ENCODE results near the gene MMP24. TPM values are rescaled to one million over a fixed set of nuclear protein-coding genes. Genes with fewer than 3 reads are reported as not detected.
"Not testable (repeated sequence)": the region's sequence is repeated elsewhere in the genome, so short reads cannot be mapped to it uniquely, and the experiment has no call there.

MMP24 gene
- polyA plus RNA-seq, 2 donors = 0.10 to 0.12 TPM

DNA sequence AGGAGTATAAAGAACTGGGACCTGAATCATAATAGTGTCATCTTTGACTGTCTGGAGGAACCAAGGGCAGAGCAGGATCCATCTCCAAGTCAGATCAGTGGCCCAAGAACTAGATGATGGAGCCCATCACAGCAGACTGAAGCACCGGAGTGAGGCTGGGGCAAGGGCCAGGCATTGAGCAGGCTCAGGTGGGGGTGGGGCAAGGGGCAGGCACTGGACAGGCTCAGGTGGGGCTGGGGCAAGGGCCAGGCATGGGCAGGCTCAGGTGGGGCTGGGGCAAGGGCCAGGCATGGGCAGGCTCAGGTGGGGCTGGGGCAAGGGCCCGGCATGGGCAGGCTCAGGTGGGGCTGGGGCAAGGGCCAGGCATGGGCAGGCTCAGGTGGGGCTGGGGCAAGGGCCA is 26.1 kb downstream of the MMP24 start:
- not testable (repeated sequence) for H3K27me3 ChIP-seq (ENCODE audit: control insufficient read depth in 1 of 2, insufficient read depth in 2 of 2, low read length in 2 of 2); H3K27ac ChIP-seq (ENCODE audit: low read depth in 2 of 2, low read length in 1 of 2); H3K9me3 ChIP-seq (ENCODE audit: control insufficient read depth in 2 of 2, insufficient read depth in 1 of 2, low read depth in 1 of 2, low read length in 1 of 2); H3K4me3 ChIP-seq (ENCODE audit: low read depth in 1 of 2, low read length in 2 of 2); H3K36me3 ChIP-seq (ENCODE audit: control insufficient read depth in 2 of 2, insufficient read depth in 2 of 2, low read length in 1 of 2); H3K4me1 ChIP-seq (ENCODE audit: control insufficient read depth in 2 of 2, insufficient read depth in 2 of 2, low read length in 1 of 2)
- 72 to 88% methylated on average over 2 of the region's 2 CpGs for WGBS, 2 donors

DNA sequence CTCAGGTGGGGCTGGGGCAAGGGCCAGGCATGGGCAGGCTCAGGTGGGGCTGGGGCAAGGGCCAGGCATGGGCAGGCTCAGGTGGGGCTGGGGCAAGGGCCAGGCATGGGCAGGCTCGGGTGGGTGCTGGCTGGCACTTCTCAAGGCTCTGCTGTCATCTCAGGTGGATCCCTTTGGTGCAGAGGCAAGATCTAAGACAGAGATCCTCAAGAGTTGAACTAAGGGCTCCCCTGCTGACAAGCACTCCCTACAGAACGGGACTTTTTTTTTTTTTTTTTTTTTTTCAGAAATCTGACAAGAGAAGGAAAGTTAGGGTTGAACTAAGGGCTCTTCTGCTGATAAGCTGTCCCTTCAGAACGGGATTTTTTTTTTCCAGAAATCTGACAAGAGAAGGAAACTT is 26.5 kb downstream of the MMP24 start:
- no peaks in the 10 kb centered on the region for H3K4me1 ChIP-seq (ENCODE audit: control insufficient read depth in 2 of 2, insufficient read depth in 2 of 2, low read length in 1 of 2)
- no peak overlapping the region for H3K4me3 ChIP-seq (ENCODE audit: low read depth in 1 of 2, low read length in 2 of 2)
- no peaks in the 10 kb centered on the region for H3K36me3 ChIP-seq (ENCODE audit: control insufficient read depth in 2 of 2, insufficient read depth in 2 of 2, low read length in 1 of 2)
- WGBS, 2 donors = 59 to 69% methylated on average over 3 of the region's 3 CpGs
- H3K27ac ChIP-seq (ENCODE audit: low read depth in 2 of 2, low read length in 1 of 2) = no peak overlapping the region
- no peaks in the 10 kb centered on the region for H3K27me3 ChIP-seq (ENCODE audit: control insufficient read depth in 1 of 2, insufficient read depth in 2 of 2, low read length in 2 of 2)
- H3K9me3 ChIP-seq (ENCODE audit: control insufficient read depth in 2 of 2, insufficient read depth in 1 of 2, low read depth in 1 of 2, low read length in 1 of 2) = no peaks in the 10 kb centered on the region

DNA sequence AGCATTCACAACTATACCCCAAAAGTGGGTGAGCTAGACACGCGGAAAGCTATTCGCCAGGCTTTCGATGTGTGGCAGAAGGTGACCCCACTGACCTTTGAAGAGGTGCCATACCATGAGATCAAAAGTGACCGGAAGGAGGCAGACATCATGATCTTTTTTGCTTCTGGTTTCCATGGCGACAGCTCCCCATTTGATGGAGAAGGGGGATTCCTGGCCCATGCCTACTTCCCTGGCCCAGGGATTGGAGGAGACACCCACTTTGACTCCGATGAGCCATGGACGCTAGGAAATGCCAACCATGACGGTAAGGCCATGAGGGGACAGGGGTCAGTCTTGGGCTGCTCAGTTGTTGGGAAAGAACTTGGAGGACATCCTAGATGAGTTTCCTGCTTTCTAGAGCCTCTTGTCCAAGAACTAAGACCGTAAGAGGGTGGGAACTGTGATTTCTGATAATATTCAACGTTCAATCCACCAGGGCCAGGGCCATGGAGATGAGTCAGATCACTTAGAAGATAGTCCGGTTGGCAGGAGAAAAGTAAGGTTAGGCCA is 28.0 kb downstream of the MMP24 start:
- Histone ChIP-seq H3K27me3 (ENCODE audit: control insufficient read depth in 1 of 2, insufficient read depth in 2 of 2, low read length in 2 of 2) (no peaks in the 10 kb centered on the region), H3K36me3 (ENCODE audit: control insufficient read depth in 2 of 2, insufficient read depth in 2 of 2, low read length in 1 of 2) (no peaks in the 10 kb centered on the region), H3K27ac (ENCODE audit: low read depth in 2 of 2, low read length in 1 of 2) (no peak overlapping the region), H3K9me3 (ENCODE audit: control insufficient read depth in 2 of 2, insufficient read depth in 1 of 2, low read depth in 1 of 2, low read length in 1 of 2) (no peaks in the 10 kb centered on the region), H3K4me3 (ENCODE audit: low read depth in 1 of 2, low read length in 2 of 2) (no peak overlapping the region), H3K4me1 (ENCODE audit: control insufficient read depth in 2 of 2, insufficient read depth in 2 of 2, low read length in 1 of 2) (no peaks in the 10 kb centered on the region)
- 96% methylated on average over 12 of the region's 12 CpGs for WGBS, 2 donors

DNA sequence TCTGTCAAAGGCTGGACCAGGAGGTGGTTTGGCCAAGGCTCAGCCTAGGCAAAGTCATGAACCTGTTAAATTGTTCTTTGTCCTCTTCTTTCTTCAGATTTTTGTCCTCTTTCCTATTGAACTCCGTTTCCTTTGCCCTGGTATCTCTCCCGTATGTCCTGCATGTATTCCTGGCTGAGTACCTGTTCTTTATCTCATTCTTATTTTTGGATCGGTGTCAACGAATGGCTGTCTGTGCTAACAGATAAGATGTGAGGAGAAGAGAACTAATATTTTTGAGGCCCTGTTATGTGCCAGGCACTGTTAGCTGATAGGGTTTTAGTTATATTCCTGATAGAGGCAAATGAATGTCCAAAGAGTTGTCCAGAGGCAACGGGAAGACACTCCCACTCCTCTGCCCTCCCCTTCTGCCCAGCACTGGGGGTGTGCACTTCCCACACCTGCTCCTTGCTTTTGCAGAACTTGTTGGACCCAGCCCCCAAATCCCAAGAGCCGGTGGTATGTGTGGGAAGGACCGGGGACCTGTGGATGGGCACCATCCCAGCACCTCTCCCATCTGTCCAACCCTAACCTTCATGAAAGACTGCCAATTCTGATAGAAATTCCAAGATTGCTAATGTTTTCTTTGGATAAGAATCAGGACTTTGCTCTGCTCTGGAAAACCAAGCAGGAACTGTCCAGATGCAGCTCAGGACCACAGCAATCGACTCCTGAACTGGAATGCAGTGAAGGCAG is 30.9 kb downstream of the MMP24 start:
- H3K27ac ChIP-seq (ENCODE audit: low read depth in 2 of 2, low read length in 1 of 2) = no peak overlapping the region
- H3K9me3 ChIP-seq (ENCODE audit: control insufficient read depth in 2 of 2, insufficient read depth in 1 of 2, low read depth in 1 of 2, low read length in 1 of 2) = no peaks in the 10 kb centered on the region
- H3K27me3 ChIP-seq (ENCODE audit: control insufficient read depth in 1 of 2, insufficient read depth in 2 of 2, low read length in 2 of 2) = no peaks in the 10 kb centered on the region
- peaks cover 2 to 12% of the 10 kb centered on the region in 2 donors for H3K36me3 ChIP-seq (ENCODE audit: control insufficient read depth in 2 of 2, insufficient read depth in 2 of 2, low read length in 1 of 2)
- 63 to 75% methylated on average over 8 of the region's 8 CpGs for WGBS, 2 donors
- no peaks in the 10 kb centered on the region for H3K4me1 ChIP-seq (ENCODE audit: control insufficient read depth in 2 of 2, insufficient read depth in 2 of 2, low read length in 1 of 2)
- no peak overlapping the region for H3K4me3 ChIP-seq (ENCODE audit: low read depth in 1 of 2, low read length in 2 of 2)

DNA sequence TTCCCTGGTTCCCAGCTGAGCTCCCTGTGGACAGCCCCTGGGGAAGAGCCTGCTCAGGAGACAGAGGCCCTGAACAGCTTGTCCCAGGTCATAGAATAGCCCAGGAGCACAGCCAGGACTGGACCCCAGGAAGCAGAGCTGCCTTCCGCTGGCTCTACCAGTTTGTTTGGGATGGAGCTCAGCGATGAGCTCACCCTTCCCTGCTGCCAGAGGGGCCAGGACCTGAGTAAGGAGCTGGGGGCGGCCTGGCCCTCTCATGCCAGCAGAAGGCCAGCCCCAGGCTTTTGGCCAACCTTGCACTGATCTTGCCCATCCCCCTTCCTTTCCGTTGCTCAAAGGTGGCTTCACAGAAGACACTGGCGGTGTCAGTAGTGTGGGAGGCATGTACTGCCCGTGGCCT is 33.9 kb downstream of the MMP24 start:
- Histone ChIP-seq H3K36me3 (ENCODE audit: control insufficient read depth in 2 of 2, insufficient read depth in 2 of 2, low read length in 1 of 2) (peaks cover 2 to 17% of the 10 kb centered on the region in 2 donors), H3K4me3 (ENCODE audit: low read depth in 1 of 2, low read length in 2 of 2) (no peak overlapping the region), H3K27ac (ENCODE audit: low read depth in 2 of 2, low read length in 1 of 2) (no peak overlapping the region), H3K27me3 (ENCODE audit: control insufficient read depth in 1 of 2, insufficient read depth in 2 of 2, low read length in 2 of 2) (no peaks in the 10 kb centered on the region), H3K9me3 (ENCODE audit: control insufficient read depth in 2 of 2, insufficient read depth in 1 of 2, low read depth in 1 of 2, low read length in 1 of 2) (no peaks in the 10 kb centered on the region), H3K4me1 (ENCODE audit: control insufficient read depth in 2 of 2, insufficient read depth in 2 of 2, low read length in 1 of 2) (peaks cover 0 to 3% of the 10 kb centered on the region in 2 donors)
- 91 to 92% methylated on average over 6 of the region's 6 CpGs for WGBS, 2 donors

DNA sequence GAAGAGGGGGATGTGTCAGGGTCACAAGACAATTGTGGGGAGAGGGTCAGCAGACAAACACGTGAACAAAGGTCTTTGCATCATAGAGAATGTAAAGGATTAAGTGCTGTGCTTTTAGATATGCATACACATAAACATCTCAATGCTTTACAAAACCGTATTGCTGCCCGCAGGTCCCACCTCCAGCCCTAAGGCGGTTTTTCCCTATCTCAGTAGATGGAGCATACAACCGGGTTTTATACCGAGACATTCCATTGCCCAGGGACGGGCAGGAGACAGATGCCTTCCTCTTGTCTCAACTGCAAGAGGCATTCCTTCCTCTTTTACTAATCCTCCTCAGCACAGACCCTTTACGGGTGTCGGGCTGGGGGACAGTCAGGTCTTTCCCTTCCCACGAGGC is 35.8 kb downstream of the MMP24 start:
- not testable (repeated sequence) for H3K9me3 ChIP-seq (ENCODE audit: control insufficient read depth in 2 of 2, insufficient read depth in 1 of 2, low read depth in 1 of 2, low read length in 1 of 2); H3K27me3 ChIP-seq (ENCODE audit: control insufficient read depth in 1 of 2, insufficient read depth in 2 of 2, low read length in 2 of 2); H3K4me1 ChIP-seq (ENCODE audit: control insufficient read depth in 2 of 2, insufficient read depth in 2 of 2, low read length in 1 of 2); H3K27ac ChIP-seq (ENCODE audit: low read depth in 2 of 2, low read length in 1 of 2); H3K4me3 ChIP-seq (ENCODE audit: low read depth in 1 of 2, low read length in 2 of 2)
- peaks cover 2 to 18% of the 10 kb centered on the region in 2 donors for H3K36me3 ChIP-seq (ENCODE audit: control insufficient read depth in 2 of 2, insufficient read depth in 2 of 2, low read length in 1 of 2)
- 76 to 86% methylated on average over 7 of the region's 10 CpGs for WGBS, 2 donors

DNA sequence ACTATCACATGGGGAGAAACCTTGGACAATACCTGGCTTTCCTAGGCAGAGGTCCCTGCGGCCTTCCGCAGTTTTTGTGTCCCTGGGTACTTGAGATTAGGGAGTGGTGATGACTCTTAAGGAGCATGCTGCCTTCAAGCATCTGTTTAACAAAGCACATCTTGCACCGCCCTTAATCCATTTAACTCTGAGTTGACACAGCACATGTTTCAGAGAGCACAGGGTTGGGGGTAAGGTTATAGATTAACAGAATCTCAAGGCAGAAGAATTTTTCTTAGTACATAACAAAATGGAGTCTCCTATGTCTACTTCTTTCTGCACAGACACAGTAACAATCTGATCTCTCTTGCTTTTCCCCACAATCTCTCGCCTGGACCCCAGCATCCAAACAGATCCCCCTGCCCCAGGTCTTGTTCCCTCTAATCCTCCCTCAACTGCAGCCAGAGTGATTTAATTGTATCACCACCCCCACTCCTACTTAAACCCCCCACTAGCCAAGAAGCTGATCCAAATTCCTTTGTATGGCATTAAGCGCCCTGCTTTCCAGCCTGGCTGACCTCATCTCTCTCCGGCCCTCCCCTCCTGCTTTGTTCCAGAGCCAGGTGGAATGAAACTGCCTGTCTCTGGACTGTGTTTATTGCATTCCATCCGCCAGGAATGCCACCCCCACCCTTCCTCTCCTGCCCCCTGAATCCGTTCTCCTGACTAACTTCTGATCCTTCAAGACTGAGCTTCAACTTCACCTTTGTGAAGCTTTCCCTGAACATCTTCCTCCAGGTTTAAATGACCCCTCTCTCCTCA is 36.4 kb downstream of the MMP24 start:
- not testable (repeated sequence) for H3K27ac ChIP-seq (ENCODE audit: low read depth in 2 of 2, low read length in 1 of 2); H3K27me3 ChIP-seq (ENCODE audit: control insufficient read depth in 1 of 2, insufficient read depth in 2 of 2, low read length in 2 of 2); H3K9me3 ChIP-seq (ENCODE audit: control insufficient read depth in 2 of 2, insufficient read depth in 1 of 2, low read depth in 1 of 2, low read length in 1 of 2); H3K4me1 ChIP-seq (ENCODE audit: control insufficient read depth in 2 of 2, insufficient read depth in 2 of 2, low read length in 1 of 2); H3K4me3 ChIP-seq (ENCODE audit: low read depth in 1 of 2, low read length in 2 of 2)
- H3K36me3 ChIP-seq (ENCODE audit: control insufficient read depth in 2 of 2, insufficient read depth in 2 of 2, low read length in 1 of 2) = peaks cover 2 to 23% of the 10 kb centered on the region in 2 donors
- 60 to 65% methylated on average over 5 of the region's 8 CpGs for WGBS, 2 donors

DNA sequence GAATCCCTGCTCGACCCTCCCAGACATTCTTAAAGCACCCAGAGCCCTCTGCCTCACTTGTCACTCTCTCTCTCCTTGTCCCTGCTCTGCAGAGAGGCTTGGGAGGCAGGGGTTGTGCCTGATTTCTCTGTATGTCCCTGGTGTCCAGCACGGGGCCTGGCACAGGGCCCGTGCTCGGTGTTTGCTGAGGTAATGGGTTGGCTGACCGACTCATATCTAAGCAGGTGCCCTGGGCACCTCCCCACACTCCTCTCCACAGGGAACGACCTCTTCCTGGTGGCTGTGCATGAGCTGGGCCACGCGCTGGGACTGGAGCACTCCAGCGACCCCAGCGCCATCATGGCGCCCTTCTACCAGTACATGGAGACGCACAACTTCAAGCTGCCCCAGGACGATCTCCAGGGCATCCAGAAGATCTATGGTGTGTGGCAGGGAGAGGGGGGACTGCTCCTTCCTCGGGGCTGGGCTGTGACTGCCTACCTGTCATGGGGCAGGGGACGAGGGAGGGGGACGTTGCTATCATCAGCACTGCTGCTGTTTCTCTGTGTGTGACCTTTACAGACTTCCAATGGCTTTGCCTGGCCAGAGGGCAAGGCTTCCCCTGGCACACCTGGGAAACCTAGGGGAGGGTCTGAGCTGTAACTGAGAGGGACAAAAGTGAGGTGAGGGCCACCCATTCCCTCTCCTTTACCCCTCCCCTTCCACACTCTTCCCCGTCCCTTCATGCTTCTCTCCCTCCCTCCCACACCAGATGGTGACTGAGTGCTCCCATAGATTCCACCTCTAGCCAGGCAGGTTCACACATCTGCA is 37.2 kb downstream of the MMP24 start:
- WGBS, 2 donors = 77 to 79% methylated on average over 17 of the region's 17 CpGs
- no peaks in the 10 kb centered on the region for H3K9me3 ChIP-seq (ENCODE audit: control insufficient read depth in 2 of 2, insufficient read depth in 1 of 2, low read depth in 1 of 2, low read length in 1 of 2)
- H3K4me1 ChIP-seq (ENCODE audit: control insufficient read depth in 2 of 2, insufficient read depth in 2 of 2, low read length in 1 of 2) = peaks cover 0 to 3% of the 10 kb centered on the region in 2 donors
- H3K27ac ChIP-seq (ENCODE audit: low read depth in 2 of 2, low read length in 1 of 2) = no peak overlapping the region
- no peak overlapping the region for H3K4me3 ChIP-seq (ENCODE audit: low read depth in 1 of 2, low read length in 2 of 2)
- peaks cover 2 to 26% of the 10 kb centered on the region in 2 donors for H3K36me3 ChIP-seq (ENCODE audit: control insufficient read depth in 2 of 2, insufficient read depth in 2 of 2, low read length in 1 of 2)
- H3K27me3 ChIP-seq (ENCODE audit: control insufficient read depth in 1 of 2, insufficient read depth in 2 of 2, low read length in 2 of 2) = no peaks in the 10 kb centered on the region

DNA sequence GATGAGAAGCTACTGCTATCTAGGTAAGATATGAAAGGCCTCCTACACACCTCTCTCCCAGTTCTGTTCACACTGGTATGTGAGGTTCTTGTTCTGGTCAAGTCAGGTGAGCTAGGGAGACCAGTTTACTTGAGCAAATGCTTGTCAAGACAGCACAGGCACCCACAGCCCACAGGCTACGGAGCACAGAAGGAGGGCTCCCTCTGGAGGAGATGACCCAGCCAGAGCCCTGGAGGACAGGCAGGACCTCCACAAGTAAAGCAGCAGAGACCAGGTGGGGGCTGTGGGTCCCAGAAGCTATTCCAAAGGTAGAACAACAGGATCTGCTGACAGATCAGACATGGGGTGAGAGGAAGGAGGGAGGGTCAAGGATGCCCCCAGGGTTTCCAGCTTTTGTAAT is 38.3 kb downstream of the MMP24 start:
- WGBS, 2 donors = 59 to 78% methylated on average over 1 of the region's 1 CpG
- Histone ChIP-seq H3K4me1 (ENCODE audit: control insufficient read depth in 2 of 2, insufficient read depth in 2 of 2, low read length in 1 of 2) (peaks cover 0 to 3% of the 10 kb centered on the region in 2 donors), H3K4me3 (ENCODE audit: low read depth in 1 of 2, low read length in 2 of 2) (no peak overlapping the region), H3K36me3 (ENCODE audit: control insufficient read depth in 2 of 2, insufficient read depth in 2 of 2, low read length in 1 of 2) (peaks cover 2 to 29% of the 10 kb centered on the region in 2 donors), H3K27me3 (ENCODE audit: control insufficient read depth in 1 of 2, insufficient read depth in 2 of 2, low read length in 2 of 2) (no peaks in the 10 kb centered on the region), H3K9me3 (ENCODE audit: control insufficient read depth in 2 of 2, insufficient read depth in 1 of 2, low read depth in 1 of 2, low read length in 1 of 2) (no peaks in the 10 kb centered on the region), H3K27ac (ENCODE audit: low read depth in 2 of 2, low read length in 1 of 2) (no peak overlapping the region)

Data from esophagus (tissue), 2 donors.